Trophoblast cell (in vitro differentiated cells and primary cell): ENCODE data around the gene PRAMEF13.
"Not testable (repeated sequence)": the region's sequence is repeated elsewhere in the genome, so short reads cannot be mapped to it uniquely, and the experiment has no call there.

Experiments
- DNase-seq, 2 donors: peaks; one replicate each; pipeline ENCODE4 v3.0.0-alpha.2; 2016
- H2AFZ ChIP-seq: 2 replicates; pipeline ENCODE4 v1.6.1; 2013; ENCODE audit warnings: low read length, moderate library complexity, mild to moderate bottlenecking; ENCODE audit not compliant: insufficient read depth, poor library complexity
- H2AK5ac ChIP-seq: 2 replicates; pipeline ENCODE4 v1.6.1; 2013; ENCODE audit warnings: mild to moderate bottlenecking, low read length
- H2BK120ac ChIP-seq: 2 replicates; pipeline ENCODE4 v1.6.1; 2013; ENCODE audit warnings: low read length, mild to moderate bottlenecking, moderate library complexity; ENCODE audit not compliant: insufficient read depth, poor library complexity
- H2BK12ac ChIP-seq: 2 replicates; pipeline ENCODE4 v1.6.1; 2013; ENCODE audit warnings: mild to moderate bottlenecking, low read length, moderate library complexity
- H2BK5ac ChIP-seq: 2 replicates; pipeline ENCODE4 v1.6.1; 2013; ENCODE audit warnings: low read length, low read depth, moderate library complexity, mild to moderate bottlenecking; ENCODE audit not compliant: poor library complexity
- H3K14ac ChIP-seq: 2 replicates; pipeline ENCODE4 v1.6.1; 2013; ENCODE audit warnings: mild to moderate bottlenecking, low read length
- H3K18ac ChIP-seq: 2 replicates; pipeline ENCODE4 v1.6.1; 2013; ENCODE audit warnings: mild to moderate bottlenecking, low read length
- H3K23ac ChIP-seq: 2 replicates; pipeline ENCODE4 v1.6.1; 2013; ENCODE audit warnings: low read length
- H3K27ac ChIP-seq: 2 replicates; pipeline ENCODE4 v1.5.1; 2013; ENCODE audit warnings: low read depth, mild to moderate bottlenecking, inconsistent platforms, low read length, moderate library complexity
- H3K27me3 ChIP-seq: 2 replicates; pipeline ENCODE4 v1.6.1; 2013; ENCODE audit warnings: inconsistent platforms, mild to moderate bottlenecking, low read length, moderate library complexity; ENCODE audit not compliant: insufficient read depth
- H3K36me3 ChIP-seq, 2 experiments: 1 replicate in 1 of 2; 2 replicates in 1 of 2; pipeline ENCODE4 v1.6.1; 2013; ENCODE audit warnings: low read length in 2 of 2, mild to moderate bottlenecking in 2 of 2, moderate library complexity in 1 of 2; ENCODE audit not compliant: insufficient read depth in 2 of 2, control insufficient read depth in 1 of 2
- H3K4ac ChIP-seq: 2 replicates; pipeline ENCODE4 v1.6.1; 2013; ENCODE audit warnings: low read depth, mild to moderate bottlenecking, low read length, moderate library complexity
- H3K4me1 ChIP-seq, 2 experiments: 1 replicate in 1 of 2; 2 replicates in 1 of 2; pipeline ENCODE4 v1.6.1; 2013; ENCODE audit warnings: low read length in 2 of 2, mild to moderate bottlenecking in 2 of 2, moderate library complexity in 1 of 2; ENCODE audit not compliant: insufficient read depth in 2 of 2, control insufficient read depth in 1 of 2
- H3K4me2 ChIP-seq: 2 replicates; pipeline ENCODE4 v1.6.1; 2013; ENCODE audit warnings: inconsistent platforms, mild to moderate bottlenecking, low read length, moderate library complexity
- H3K4me3 ChIP-seq: 2 replicates; pipeline ENCODE4 v1.5.1; 2013; ENCODE audit warnings: mild to moderate bottlenecking, low read depth, low read length, inconsistent platforms
- H3K79me1 ChIP-seq: one replicate; pipeline ENCODE4 v1.6.1; 2013; ENCODE audit warnings: low read length
- H3K79me2 ChIP-seq: 2 replicates; pipeline ENCODE4 v1.6.1; 2013; ENCODE audit warnings: low read length, mild to moderate bottlenecking; ENCODE audit not compliant: control insufficient read depth, insufficient read depth, poor library complexity
- H3K9ac ChIP-seq: 2 replicates; pipeline ENCODE4 v1.6.1; 2013; ENCODE audit warnings: mild to moderate bottlenecking, low read length
- H3K9me3 ChIP-seq: 2 replicates; pipeline ENCODE4 v1.6.1; 2013; ENCODE audit warnings: low read depth, mild to moderate bottlenecking, control low read depth, inconsistent platforms, low read length; ENCODE audit not compliant: insufficient read depth
- H4K12ac ChIP-seq: 2 replicates; pipeline ENCODE4 v1.6.1; 2013; ENCODE audit warnings: low read depth, mild to moderate bottlenecking, low read length, moderate library complexity
- H4K8ac ChIP-seq: 2 replicates; pipeline ENCODE4 v1.6.1; 2013; ENCODE audit warnings: low read depth, mild to moderate bottlenecking, low read length, moderate library complexity
- H4K91ac ChIP-seq: one replicate; pipeline ENCODE4 v1.6.1; 2013; ENCODE audit warnings: low read depth, mild to moderate bottlenecking, low read length, moderate library complexity
- WGBS: extraction: QIAGEN DNeasy Blood & Tissue Kit; methylation state at CpG from one replicate; pipeline ENCODE4 v1.1.7; 2013; ENCODE audit warnings: missing lambda C conversion rate; ENCODE audit not compliant: insufficient read length, insufficient coverage; ENCODE audit errors: extremely low coverage; 5-methylcytosine and 5-hydroxymethylcytosine counted together

PRAMEF13 gene

GRCh38 chr1:13222788-13223187 lies 21.6 kb upstream of the PRAMEF13 start:
- H3K9ac ChIP-seq, H3K23ac ChIP-seq, H3K79me1 ChIP-seq, H2AK5ac ChIP-seq, H3K4me1 ChIP-seq, H4K91ac ChIP-seq, H3K4me2 ChIP-seq, H2BK120ac ChIP-seq, H2AFZ ChIP-seq, H3K4ac ChIP-seq, H3K27ac ChIP-seq, H3K4me3 ChIP-seq, H3K14ac ChIP-seq, H3K18ac ChIP-seq, DNase-seq, H3K27me3 ChIP-seq, H2BK5ac ChIP-seq, H4K12ac ChIP-seq, H3K79me2 ChIP-seq, H3K36me3 ChIP-seq, H4K8ac ChIP-seq, H2BK12ac ChIP-seq: not testable (repeated sequence)
- WGBS: no CpG with 5 or more reads among the region's 4 CpGs
- peaks cover 19% of the 10 kb centered on the region for H3K9me3 ChIP-seq

- H3K4ac ChIP-seq, H3K14ac ChIP-seq, H2BK5ac ChIP-seq, H3K27ac ChIP-seq, H3K4me1 ChIP-seq, H3K79me1 ChIP-seq, H3K18ac ChIP-seq, H3K4me3 ChIP-seq, H2BK120ac ChIP-seq, H3K9me3 ChIP-seq, H4K91ac ChIP-seq, H3K9ac ChIP-seq, H4K12ac ChIP-seq, H3K23ac ChIP-seq, DNase-seq, H3K36me3 ChIP-seq, H3K4me2 ChIP-seq, H3K27me3 ChIP-seq, H2BK12ac ChIP-seq, H2AFZ ChIP-seq, H4K8ac ChIP-seq, H2AK5ac ChIP-seq, H3K79me2 ChIP-seq: not testable (repeated sequence)
- WGBS: no CpG with 5 or more reads among the region's 3 CpGs
These were observed 18.0 kb upstream of the PRAMEF13 start for GRCh38 chr1:13219203-13219602.

- not testable (repeated sequence) for H3K4me2 ChIP-seq, H3K18ac ChIP-seq, H2AFZ ChIP-seq, H4K12ac ChIP-seq, H2BK12ac ChIP-seq, H3K36me3 ChIP-seq, H2BK5ac ChIP-seq, DNase-seq, H3K23ac ChIP-seq, H3K27me3 ChIP-seq, H3K79me2 ChIP-seq, H3K4me1 ChIP-seq, H4K8ac ChIP-seq, H3K27ac ChIP-seq, H2AK5ac ChIP-seq, H3K4ac ChIP-seq, H3K79me1 ChIP-seq, H2BK120ac ChIP-seq, H3K4me3 ChIP-seq, H3K9me3 ChIP-seq, H4K91ac ChIP-seq, H3K14ac ChIP-seq, H3K9ac ChIP-seq
- no CpG with 5 or more reads among the region's 7 CpGs for WGBS
These were observed 15.4 kb upstream of the PRAMEF13 start for GRCh38 chr1:13216619-13217018.

GRCh38 chr1:13208712-13209111 lies 7.5 kb upstream of the PRAMEF13 start:
- H3K18ac ChIP-seq, H3K27me3 ChIP-seq, H4K12ac ChIP-seq, H3K4me3 ChIP-seq, H3K9me3 ChIP-seq, H3K9ac ChIP-seq, DNase-seq, H3K14ac ChIP-seq, H4K91ac ChIP-seq, H3K4me1 ChIP-seq, H2AK5ac ChIP-seq, H3K23ac ChIP-seq, H3K79me2 ChIP-seq, H3K4ac ChIP-seq, H2AFZ ChIP-seq, H2BK5ac ChIP-seq, H3K4me2 ChIP-seq, H4K8ac ChIP-seq, H3K27ac ChIP-seq, H2BK120ac ChIP-seq, H3K36me3 ChIP-seq, H3K79me1 ChIP-seq, H2BK12ac ChIP-seq: not testable (repeated sequence)
- WGBS: no CpG with 5 or more reads among the region's 9 CpGs
